OCI-LY7 (cell line): ENCODE data around the gene ZPBP2.

Experiments
- EZH2phosphoT487 ChIP-seq: fragments of 200-600 bp; sonication (generic); IDR thresholded peaks from 2 replicates; pipeline ENCODE4 v1.6.1; 2018; ENCODE audit warnings: low read depth, borderline replicate concordance, mild to moderate bottlenecking, mixed run types, antibody characterized with exemption, low read length, moderate library complexity, mixed read lengths
- TF ChIP-seq, protein P1 (sequence below): fragments of 200-600 bp; sonication (generic); conservative IDR thresholded peaks from 2 replicates; pipeline ENCODE4 v1.5.1; 2014; ENCODE audit warnings: mild to moderate bottlenecking, antibody characterized with exemption, low read length, moderate library complexity, mixed read lengths

- TF ChIP-seq, protein P1, sequence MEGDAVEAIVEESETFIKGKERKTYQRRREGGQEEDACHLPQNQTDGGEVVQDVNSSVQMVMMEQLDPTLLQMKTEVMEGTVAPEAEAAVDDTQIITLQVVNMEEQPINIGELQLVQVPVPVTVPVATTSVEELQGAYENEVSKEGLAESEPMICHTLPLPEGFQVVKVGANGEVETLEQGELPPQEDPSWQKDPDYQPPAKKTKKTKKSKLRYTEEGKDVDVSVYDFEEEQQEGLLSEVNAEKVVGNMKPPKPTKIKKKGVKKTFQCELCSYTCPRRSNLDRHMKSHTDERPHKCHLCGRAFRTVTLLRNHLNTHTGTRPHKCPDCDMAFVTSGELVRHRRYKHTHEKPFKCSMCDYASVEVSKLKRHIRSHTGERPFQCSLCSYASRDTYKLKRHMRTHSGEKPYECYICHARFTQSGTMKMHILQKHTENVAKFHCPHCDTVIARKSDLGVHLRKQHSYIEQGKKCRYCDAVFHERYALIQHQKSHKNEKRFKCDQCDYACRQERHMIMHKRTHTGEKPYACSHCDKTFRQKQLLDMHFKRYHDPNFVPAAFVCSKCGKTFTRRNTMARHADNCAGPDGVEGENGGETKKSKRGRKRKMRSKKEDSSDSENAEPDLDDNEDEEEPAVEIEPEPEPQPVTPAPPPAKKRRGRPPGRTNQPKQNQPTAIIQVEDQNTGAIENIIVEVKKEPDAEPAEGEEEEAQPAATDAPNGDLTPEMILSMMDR, result no peak
- TF ChIP-seq EZH2phosphoT487, result no peak
Measured at GRCh38 chr17:39863244-39863917, 4.6 kb upstream of the ZPBP2 start.
